GM19099 (cell line): ENCODE data around the gene CYP46A1.

Experiments used
- POLR2A ChIP-seq: IDR thresholded peaks from 3 replicates; pipeline ENCODE4 v1.6.1; 2011; ENCODE audit warnings: low read depth; ENCODE audit not compliant: insufficient read length; ENCODE audit errors: extremely low read depth

Gene CYP46A1

GRCh38 chr14:99731547-99732435, 47.7 kb downstream of the CYP46A1 start:
- no peak for TF ChIP-seq POLR2A

- no peak for TF ChIP-seq POLR2A
Measured at GRCh38 chr14:99732436-99733210, 48.5 kb downstream of the CYP46A1 start.

- no peak for TF ChIP-seq POLR2A
Measured at GRCh38 chr14:99733211-99733539, 49.1 kb downstream of the CYP46A1 start.

- no peak for TF ChIP-seq POLR2A
Measured at GRCh38 chr14:99733540-99734405, 49.7 kb downstream of the CYP46A1 start.

- no peak for TF ChIP-seq POLR2A
Measured at GRCh38 chr14:99734406-99735051, 50.4 kb downstream of the CYP46A1 start.

GRCh38 chr14:99735189-99736135, 51.4 kb downstream of the CYP46A1 start:
- TF ChIP-seq POLR2A: no peak

GRCh38 chr14:99736603-99737371, 52.7 kb downstream of the CYP46A1 start:
- no peak for TF ChIP-seq POLR2A

GRCh38 chr14:99737451-99737951, 53.4 kb downstream of the CYP46A1 start:
- TF ChIP-seq POLR2A: no peak

- TF ChIP-seq POLR2A: no peak
Measured at GRCh38 chr14:99737956-99738667, 54.0 kb downstream of the CYP46A1 start.

- no peak for TF ChIP-seq POLR2A
Measured at GRCh38 chr14:99740411-99740810, 56.3 kb downstream of the CYP46A1 start.

- TF ChIP-seq POLR2A: no peak
Measured at GRCh38 chr14:99741227-99741976, 57.3 kb downstream of the CYP46A1 start.
